Skin epidermis (tissue), 12 donors: ENCODE measurements around the gene GLIPR1.

ENCODE experiments used
- H3K27ac ChIP-seq, 21 experiments: fragments of 200-600 bp; sonication (generic) in 11 of 21; one replicate each; pipeline ENCODE4 v1.5.0; 2020; ENCODE audit warnings: mild to moderate bottlenecking in 3 of 21, inconsistent platforms in 2 of 21, moderate library complexity in 2 of 21
- H3K4me3 ChIP-seq, 7 experiments: fragments of 200-600 bp; sonication (generic) in 2 of 7; one replicate each; pipeline ENCODE4 v1.5.0; 2020; ENCODE audit warnings: inconsistent platforms in 2 of 7, mild to moderate bottlenecking in 2 of 7, moderate library complexity in 1 of 7

Gene GLIPR1

DNA sequence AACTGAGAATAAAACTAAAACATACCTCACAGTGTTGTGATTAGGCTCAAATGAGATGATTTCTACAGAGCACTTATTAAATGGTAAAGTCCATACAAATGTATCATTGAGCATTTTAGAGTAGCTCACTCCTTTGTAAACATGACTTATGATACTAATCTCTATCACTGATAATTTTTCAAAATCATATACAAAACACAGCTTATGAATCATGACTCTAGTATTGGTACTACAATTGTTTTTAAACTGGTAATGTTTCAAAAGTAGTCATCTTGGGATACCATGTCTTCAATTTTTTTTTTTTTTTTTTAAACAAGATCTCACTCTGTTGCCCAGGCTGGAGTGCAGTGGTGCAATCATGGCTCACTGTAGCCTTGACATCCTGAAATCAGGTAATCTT lies 70.9 kb downstream of the GLIPR1 start:
- Histone ChIP-seq H3K27ac (no peak overlapping the region), H3K4me3 (no peak overlapping the region)

DNA sequence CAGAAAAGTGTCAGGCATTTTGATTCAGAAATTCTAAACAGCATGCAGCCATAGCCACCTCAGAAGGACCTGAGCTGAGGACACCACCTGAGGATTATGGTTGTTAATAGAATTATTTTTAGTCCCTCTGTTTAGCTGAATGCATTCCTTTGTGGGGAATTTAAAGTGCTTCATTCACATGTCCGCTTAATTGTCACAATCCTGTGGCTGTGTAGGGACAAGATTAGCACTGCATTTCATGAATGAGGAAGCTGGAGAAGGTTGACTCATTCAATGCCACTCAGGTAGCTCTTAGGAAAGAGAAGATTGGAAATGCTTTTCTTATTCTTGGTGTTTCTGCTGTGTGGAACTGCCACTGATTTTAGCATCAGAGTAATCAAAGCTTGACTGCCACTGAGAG lies 72.8 kb downstream of the GLIPR1 start:
- H3K27ac ChIP-seq = no peak overlapping the region
- H3K4me3 ChIP-seq = no peak overlapping the region
